HG03439 (cell line): Measurements from ENCODE around the gene SLC13A5.
"Not testable (repeated sequence)": the region's sequence is repeated elsewhere in the genome, so short reads cannot be mapped to it uniquely, and the experiment has no call there.

ENCODE experiments used
- ATAC-seq: cut with Tn5 transposase; IDR thresholded peaks from one replicate; pipeline ENCODE4 v1.9.1; 2021; ENCODE audit warnings: mild to moderate bottlenecking, moderate library complexity; ENCODE audit not compliant: unreplicated experiment

The SLC13A5 gene

DNA sequence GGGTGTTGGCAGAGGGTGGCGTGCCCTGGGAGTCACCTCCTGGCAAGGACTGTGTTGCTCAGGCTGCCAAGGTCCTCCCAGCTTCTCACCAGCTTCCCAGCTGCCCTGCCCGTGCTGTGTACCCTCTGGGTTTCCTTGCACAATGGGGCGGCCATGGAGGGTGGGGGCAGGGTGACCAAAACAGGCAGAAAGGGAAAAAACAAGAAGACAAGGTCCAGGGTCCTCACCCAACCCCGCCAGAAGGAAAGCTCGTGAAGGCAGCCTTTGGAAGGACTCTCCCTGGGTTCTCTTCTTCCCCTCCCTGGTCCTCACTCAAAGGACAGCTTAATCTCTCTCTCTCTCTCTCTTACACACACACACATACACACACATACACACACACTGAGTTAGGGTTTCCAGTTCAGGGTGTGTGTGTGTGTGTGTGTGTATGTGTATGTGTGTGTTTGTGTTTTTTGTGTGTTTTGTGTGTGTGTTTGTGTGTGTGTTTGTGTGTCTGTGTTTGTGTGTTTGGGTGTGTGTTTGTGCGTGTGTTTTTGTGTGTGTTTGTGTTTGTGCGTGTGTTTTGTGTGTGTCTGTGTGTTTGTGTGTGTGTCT lies 2.0 kb downstream of the SLC13A5 start:
- no peak for ATAC-seq

DNA sequence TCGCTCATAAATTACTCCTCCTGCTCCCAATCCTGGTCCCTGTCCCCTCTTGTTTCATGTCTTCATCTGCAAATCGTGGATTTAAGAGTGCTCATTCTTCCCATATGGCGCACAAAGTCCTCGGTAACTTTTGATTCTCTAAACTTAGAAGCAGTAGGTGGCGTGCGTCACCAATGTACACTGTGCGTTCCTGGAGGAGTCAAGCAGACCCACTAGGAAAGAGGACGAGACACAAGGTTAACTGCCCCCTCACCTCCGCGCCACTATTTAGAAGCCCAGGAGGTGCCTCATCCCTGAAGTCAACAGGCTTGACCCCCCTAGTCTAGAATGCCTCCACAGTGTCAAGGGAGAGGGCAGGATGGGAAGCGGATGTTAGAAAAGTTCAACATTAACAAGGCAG lies 2.9 kb downstream of the SLC13A5 start:
- no peak for ATAC-seq

- ATAC-seq = no peak
Measured at GRCh38 chr17:6708357-6708961, 4.7 kb downstream of the SLC13A5 start.

DNA sequence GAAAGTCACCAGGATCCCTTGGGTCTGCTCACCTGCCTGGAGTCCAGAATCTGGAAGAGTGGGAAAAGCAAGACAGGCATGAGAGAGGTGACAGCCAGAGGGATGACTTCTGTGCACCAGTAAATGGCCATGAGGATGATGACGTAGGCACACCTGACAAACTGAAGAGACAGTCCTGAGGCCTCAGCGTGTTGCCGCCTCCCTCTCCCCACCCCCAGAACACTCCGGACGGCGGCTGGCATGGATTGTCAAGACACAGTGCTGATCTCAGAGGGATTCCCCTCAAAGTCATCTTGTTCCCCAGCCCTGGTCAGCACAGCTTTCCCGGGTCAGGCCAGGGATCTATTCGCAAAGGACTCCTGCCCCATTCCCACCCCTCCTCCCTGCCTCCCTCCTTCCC lies 6.2 kb downstream of the SLC13A5 start:
- ATAC-seq = no peak

DNA sequence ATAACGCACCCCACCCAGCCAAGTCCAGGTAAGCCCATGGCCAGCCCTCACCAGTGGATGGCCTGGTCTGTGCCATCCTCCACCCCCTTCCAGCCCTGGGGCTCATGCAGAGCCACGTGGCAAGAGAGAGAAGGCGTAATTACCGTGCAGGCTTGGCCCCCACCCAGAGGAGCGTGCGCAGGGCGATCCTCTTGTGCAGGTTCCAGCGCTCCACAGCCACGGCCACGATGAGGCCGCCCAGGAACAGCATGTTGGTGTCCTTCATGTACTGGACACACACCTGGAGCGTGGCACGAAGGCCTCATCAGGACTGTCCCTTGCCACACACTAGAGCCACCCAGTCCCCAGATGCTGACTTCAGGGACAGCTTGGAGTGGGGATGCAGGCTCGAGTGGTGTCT lies 6.7 kb downstream of the SLC13A5 start:
- no peak for ATAC-seq

GRCh38 chr17:6704470-6705052 lies 8.6 kb downstream of the SLC13A5 start:
- ATAC-seq = no peak

DNA sequence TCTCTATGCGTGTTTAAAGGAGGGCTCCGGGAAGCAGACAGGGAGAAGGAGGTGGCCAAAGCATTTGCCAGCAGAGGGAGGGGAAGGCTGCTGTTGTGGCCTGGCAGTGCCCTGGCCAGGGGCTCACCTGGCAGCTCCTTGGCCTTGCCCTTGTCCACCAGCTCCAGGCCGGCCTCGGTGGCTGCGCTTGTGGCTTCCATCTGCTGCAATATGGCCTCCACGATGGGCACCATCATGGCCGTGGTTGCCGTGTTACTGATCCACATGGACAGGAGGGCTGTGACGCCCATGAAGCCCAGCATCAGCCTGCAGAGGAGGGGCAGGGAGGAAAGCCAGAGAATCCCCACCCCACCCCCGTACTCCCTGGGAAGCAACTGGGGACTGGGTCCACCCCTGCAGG lies 9.4 kb downstream of the SLC13A5 start:
- ATAC-seq = no peak

- ATAC-seq = no peak
Measured at GRCh38 chr17:6702567-6703215, 10.5 kb downstream of the SLC13A5 start.

- ATAC-seq = no peak
Measured at GRCh38 chr17:6701719-6702118, 11.4 kb downstream of the SLC13A5 start.

DNA sequence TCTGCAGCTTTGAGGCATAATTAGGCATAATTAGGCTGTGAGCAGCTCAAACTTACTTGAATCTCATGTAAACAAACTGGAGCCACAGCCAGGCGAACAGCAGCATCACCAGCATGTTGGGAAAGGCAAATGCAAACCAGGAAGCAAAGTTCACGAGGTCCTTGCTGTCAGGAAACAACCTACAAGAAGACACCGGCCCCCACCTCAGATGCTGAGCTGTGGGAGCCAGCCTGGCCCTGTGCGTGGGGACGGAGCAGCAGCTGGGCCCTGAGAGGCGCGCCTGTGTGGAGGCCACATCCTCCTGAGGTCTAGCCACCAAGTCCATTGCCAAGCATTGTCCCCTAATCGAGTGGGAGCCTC lies 12.2 kb downstream of the SLC13A5 start:
- ATAC-seq = no peak

GRCh38 chr17:6699997-6700947 lies 12.9 kb downstream of the SLC13A5 start:
- no peak for ATAC-seq

GRCh38 chr17:6698004-6698403 lies 15.2 kb downstream of the SLC13A5 start:
- ATAC-seq = no peak

GRCh38 chr17:6696906-6697305 lies 16.3 kb downstream of the SLC13A5 start:
- ATAC-seq = no peak

DNA sequence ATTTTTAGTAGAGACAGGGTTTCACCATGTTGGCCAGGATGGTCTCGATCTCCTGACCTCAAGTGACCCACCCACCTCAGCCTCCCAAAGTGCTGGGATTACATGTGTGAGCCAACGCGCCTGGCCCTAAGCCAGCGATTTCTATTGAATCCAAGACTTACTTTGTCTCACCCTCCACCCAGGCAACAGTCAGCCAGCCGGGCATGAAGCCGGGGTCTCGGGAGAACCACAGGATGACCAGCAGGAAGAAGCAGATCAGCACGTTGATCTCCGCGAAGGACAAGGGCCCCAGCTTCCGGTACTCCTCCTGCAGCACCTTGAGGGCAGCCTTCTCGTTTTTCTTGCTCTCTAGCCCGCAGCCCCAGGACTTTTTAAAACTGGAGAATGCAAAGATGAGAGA lies 17.6 kb downstream of the SLC13A5 start:
- ATAC-seq = no peak

DNA sequence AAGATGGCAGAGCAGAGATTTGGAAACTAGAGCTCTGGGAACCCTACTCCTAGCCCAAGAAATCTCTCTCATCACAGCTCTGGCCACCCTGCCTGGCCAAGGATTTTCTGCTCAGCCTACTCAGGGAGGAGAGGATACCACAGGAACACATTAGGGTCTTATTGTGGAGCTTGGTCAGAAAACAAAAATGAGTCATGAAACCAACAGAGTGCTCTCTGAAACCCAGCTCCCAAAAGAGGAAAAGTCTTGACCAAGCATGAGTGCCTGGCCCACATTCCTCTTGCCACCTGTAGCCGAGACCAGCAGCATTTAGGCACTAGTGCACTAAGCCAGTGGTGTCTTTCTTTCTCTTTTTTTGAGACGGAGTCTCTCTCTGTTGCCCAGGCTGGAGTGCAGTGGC lies 18.1 kb downstream of the SLC13A5 start:
- no peak for ATAC-seq

DNA sequence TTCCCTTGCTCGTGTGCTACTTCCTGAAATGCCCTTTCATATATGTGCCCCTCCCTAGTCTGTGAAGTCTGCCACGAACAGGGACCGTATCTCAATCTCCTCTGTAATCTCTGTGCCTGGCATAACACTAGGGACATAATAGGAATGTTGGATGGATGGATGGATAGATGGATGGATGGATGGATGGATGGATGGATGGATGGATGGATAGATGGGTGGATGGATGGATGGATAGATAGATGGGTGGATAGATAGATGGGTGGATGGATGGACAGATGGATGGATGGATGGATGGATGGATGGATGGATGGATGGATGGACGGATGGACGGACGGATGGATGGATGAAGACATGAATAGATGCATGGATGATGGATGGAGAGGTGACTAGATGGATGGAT lies 21.2 kb downstream of the SLC13A5 start:
- ATAC-seq = not testable (repeated sequence)

DNA sequence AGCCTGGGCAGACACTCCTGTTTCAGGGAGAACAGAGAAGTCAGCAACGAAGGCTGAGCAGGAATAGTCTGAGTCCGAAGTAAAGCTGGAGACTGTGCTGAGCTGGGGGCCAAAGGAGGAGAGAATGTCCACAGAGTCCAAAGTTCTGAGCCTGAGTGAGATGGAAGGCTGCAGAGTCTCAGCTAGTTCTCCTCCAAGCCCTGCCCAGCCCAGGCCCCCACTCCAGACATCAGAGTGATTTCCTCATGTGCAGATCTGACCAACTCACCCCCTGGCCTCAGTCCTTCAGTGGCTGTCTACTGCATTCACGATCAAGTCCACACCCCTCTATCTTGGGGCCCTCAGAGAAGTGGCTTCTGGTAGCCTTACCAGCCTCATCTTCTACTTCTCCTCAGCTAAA lies 21.6 kb downstream of the SLC13A5 start:
- ATAC-seq = no peak

- no peak for ATAC-seq
Measured at GRCh38 chr17:6690641-6691040, 22.5 kb downstream of the SLC13A5 start.

DNA sequence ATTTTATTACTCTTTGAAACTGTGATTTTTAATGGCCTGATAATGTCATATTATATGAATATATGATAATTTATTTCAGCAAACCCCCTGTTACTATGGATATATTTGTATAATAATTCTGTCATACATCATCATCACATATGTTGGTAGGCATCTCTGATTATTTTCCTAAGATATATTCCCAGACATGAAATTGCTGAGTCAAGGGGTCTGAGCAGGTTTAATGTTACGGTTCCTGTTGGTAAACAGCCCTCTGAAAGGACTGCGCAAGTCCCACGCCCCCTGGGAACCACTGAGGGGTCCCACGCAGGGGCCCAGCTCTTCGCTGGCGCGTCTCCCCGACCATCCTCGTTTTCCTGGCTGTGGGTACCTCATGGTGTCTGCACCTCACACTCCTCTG lies 24.2 kb downstream of the SLC13A5 start:
- no peak for ATAC-seq

DNA sequence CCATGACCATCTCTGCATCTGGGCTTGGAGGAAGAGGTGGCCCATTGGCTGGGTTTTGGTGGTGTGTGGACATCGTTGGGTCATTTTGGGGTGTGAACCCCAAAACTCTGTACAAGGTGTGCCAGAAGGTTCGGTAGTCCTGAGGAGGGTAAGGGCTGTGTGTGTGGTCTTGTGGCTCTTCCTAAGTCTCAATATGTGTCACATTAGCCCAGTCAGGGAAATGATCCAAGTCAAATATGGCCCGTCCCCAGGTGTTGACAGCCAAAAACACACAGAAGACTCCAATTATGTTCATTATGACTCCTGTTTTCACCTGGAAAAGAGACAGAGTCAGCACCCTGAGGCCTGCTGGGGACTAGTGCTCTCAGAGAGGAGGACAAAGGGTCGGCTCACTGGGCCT lies 27.1 kb downstream of the SLC13A5 start:
- ATAC-seq = no peak
